Endothelial cell of umbilical vein (primary cell): ENCODE results near the gene SIPA1L3. TPM values are rescaled to one million over a fixed set of nuclear protein-coding genes. Genes with fewer than 3 reads are reported as not detected.

Experiments used
- BruUV-seq: library from RNA; stranded (reverse); fragments of 400-500 nt; replicated peaks from 2 replicates; lab custom pipeline; 2021; lab: Mats Ljungman, UMichigan
- CTCF ChIA-PET: fragments of 300-600, 350-600 bp; sonication (Branson Sonifier 250); formaldehyde crosslinking; loops from one replicate; lab custom pipeline; 2021; ENCODE audit warnings: antibody characterized with exemption, inconsistent platforms; lab: Charles Lee
- POLR2A ChIA-PET: fragments of 300-600, 350-600 bp; sonication (Branson Sonifier 250); formaldehyde crosslinking; loops from one replicate; lab custom pipeline; 2021; ENCODE audit warnings: antibody characterized with exemption, inconsistent platforms; lab: Charles Lee
- DNase-seq: peaks from one replicate; pipeline ENCODE4 v3.0.0-alpha.2; 2011; ENCODE audit warnings: low read depth, low spot score
- FAIRE-seq: peaks from 2 replicates; lab custom pipeline; 2011; peaks lifted over from hg19 to GRCh38; lab: Jason Lieb, UNC
- H2AFZ ChIP-seq: 2 replicates; pipeline ENCODE4 v1.6.0; 2012; ENCODE audit warnings: low read depth, low read length, control low read depth, inconsistent platforms
- H3K27ac ChIP-seq: 2 replicates; pipeline ENCODE4 v1.5.1; 2011; ENCODE audit warnings: low read depth, mild to moderate bottlenecking, control low read depth, low read length, moderate library complexity; ENCODE audit not compliant: insufficient read depth
- H3K27me3 ChIP-seq, 2 experiments: 2 replicates each; pipeline versions ENCODE4 v1.6.0 to v1.6.1; 2011; ENCODE audit warnings: low read length in 2 of 2, mixed read lengths in 1 of 2; ENCODE audit not compliant: control insufficient read depth in 2 of 2, insufficient read depth in 2 of 2
- H3K36me3 ChIP-seq, 2 experiments: 2 replicates in 1 of 2; 3 replicates in 1 of 2; pipeline ENCODE4 v1.5.1; 2011; ENCODE audit warnings: low read length in 2 of 2, mild to moderate bottlenecking in 1 of 2, moderate library complexity in 1 of 2; ENCODE audit not compliant: control insufficient read depth in 2 of 2, insufficient read depth in 2 of 2; ENCODE audit errors: extremely low read depth in 1 of 2
- H3K4me1 ChIP-seq: 3 replicates; pipeline ENCODE4 v1.5.1; 2011; ENCODE audit warnings: mild to moderate bottlenecking, low read length; ENCODE audit not compliant: control insufficient read depth, insufficient read depth; ENCODE audit errors: extremely low read depth
- H3K4me2 ChIP-seq: 2 replicates; pipeline ENCODE4 v1.6.1; 2011; ENCODE audit warnings: low read length, control low read depth, mixed read lengths; ENCODE audit not compliant: insufficient read depth
- H3K4me3 ChIP-seq, 3 experiments: fragments of 200-600 bp in 1 of 3; sonication (generic), shearing (Covaris generic) in 1 of 3; replicated peaks in 1 of 3; 2 replicates each; pipeline ENCODE4 v1.5.1; 2011 to 2016; ENCODE audit warnings: control low read depth in 3 of 3, low read length in 3 of 3, mild to moderate bottlenecking in 2 of 3, inconsistent platforms in 1 of 3, low read depth in 1 of 3, moderate library complexity in 1 of 3; ENCODE audit not compliant: insufficient read depth in 1 of 3
- H3K79me2 ChIP-seq: 2 replicates; pipeline ENCODE4 v1.6.0; 2012; ENCODE audit warnings: low read length, inconsistent platforms; ENCODE audit not compliant: control insufficient read depth, insufficient read depth
- H3K9ac ChIP-seq: replicated peaks from 2 replicates; pipeline ENCODE3; 2011; ENCODE audit warnings: low read length, control low read depth; ENCODE audit not compliant: insufficient read depth; ENCODE audit errors: extremely low read depth
- H3K9me1 ChIP-seq: replicated peaks from 3 replicates; pipeline ENCODE4 v1.6.0; 2011; ENCODE audit warnings: mild to moderate bottlenecking, low read length; ENCODE audit not compliant: control insufficient read depth, insufficient read depth; ENCODE audit errors: extremely low read depth
- H3K9me3 ChIP-seq: replicated peaks from 2 replicates; pipeline ENCODE4 v1.5.1; 2012; ENCODE audit warnings: low read length, inconsistent platforms; ENCODE audit not compliant: control insufficient read depth, insufficient read depth
- H4K20me1 ChIP-seq: replicated peaks from 2 replicates; pipeline ENCODE3; 2011; ENCODE audit warnings: mild to moderate bottlenecking, low read length; ENCODE audit not compliant: control insufficient read depth, insufficient read depth; ENCODE audit errors: extremely low read depth
- CTCF ChIP-seq, 2 donors: IDR thresholded peaks; 1 replicate in 1 of 2; 2 replicates in 1 of 2; pipeline ENCODE4 v1.5.1; 2011; ENCODE audit warnings: low read length in 2 of 2, mild to moderate bottlenecking in 2 of 2, moderate library complexity in 2 of 2, control low read depth in 1 of 2, inconsistent platforms in 1 of 2, low read depth in 1 of 2; ENCODE audit not compliant: insufficient read depth in 1 of 2; ENCODE audit errors: extremely low read depth in 1 of 2
- EZH2 ChIP-seq: IDR thresholded peaks from 2 replicates; pipeline ENCODE4 v1.6.1; 2012; ENCODE audit warnings: borderline replicate concordance, low read depth, mild to moderate bottlenecking, moderate library complexity, low read length, inconsistent platforms; ENCODE audit not compliant: severe bottlenecking
- FOS ChIP-seq: IDR thresholded peaks from 2 replicates; pipeline ENCODE4 v1.6.1; 2011; ENCODE audit warnings: mild to moderate bottlenecking, low read length, moderate library complexity, borderline replicate concordance; ENCODE audit not compliant: insufficient read depth
- GATA2 ChIP-seq: IDR thresholded peaks from 2 replicates; pipeline ENCODE4 v1.7.0; 2011; ENCODE audit warnings: low read depth, mild to moderate bottlenecking, moderate library complexity, mixed read lengths, low read length; ENCODE audit not compliant: insufficient read length, insufficient read depth
- JUN ChIP-seq: IDR thresholded peaks from 2 replicates; pipeline ENCODE4 v1.6.1; 2011; ENCODE audit warnings: borderline replicate concordance, low read depth; ENCODE audit not compliant: insufficient read length, insufficient read depth
- MAX ChIP-seq: IDR thresholded peaks from 2 replicates; pipeline ENCODE4 v1.6.1; 2011; ENCODE audit not compliant: insufficient read depth, insufficient read length
- MYC ChIP-seq: IDR thresholded peaks from one replicate; pipeline ENCODE4 v1.6.1; 2011; ENCODE audit warnings: mild to moderate bottlenecking, low read depth, low read length
- POLR2A ChIP-seq: IDR thresholded peaks from 2 replicates; pipeline ENCODE4 v1.6.1; 2012; ENCODE audit warnings: low read depth, mild to moderate bottlenecking, control low read depth, low read length
- POLR2AphosphoS5 ChIP-seq: IDR thresholded peaks from 2 replicates; pipeline ENCODE4 v1.6.1; 2012; ENCODE audit warnings: low read depth, mild to moderate bottlenecking, control low read depth, low read length, moderate library complexity; ENCODE audit not compliant: insufficient read depth
- dilution Hi-C: fragments of 300-500 bp; cut with MboI; formaldehyde crosslinking; loops from one replicate; pipeline ENCODE4 v1.15.0; 2019; ENCODE audit warnings: low sequenced_read_pairs; ENCODE audit not compliant: extremely low pct_ligation_motif_present
- intact Hi-C: fragments of 100-400 bp; cut with micrococcal nuclease; formaldehyde crosslinking; loops from one replicate; pipeline ENCODE4 v1.10.0; 2022
- polyA plus RNA-seq, 4 experiments: library from polyadenylated mRNA; depleted of rRNA in 3 of 4; stranded (reverse) in 3 of 4; unstranded in 1 of 4; fragments of >200 nt; gene quantifications; 2 replicates each; pipeline versions ENCODE4 v1.2.1 to v1.2.3, GENCODE V29; 2011 to 2012; ENCODE audit warnings: missing spikeins in 1 of 4
- total RNA-seq: library from RNA; stranded (reverse); gene quantifications from 2 replicates; pipeline ENCODE4 v1.2.3, GENCODE V29; 2021

The SIPA1L3 gene
- total and polyA plus RNA-seq, 2 donors (not counting 3 experiments of a cell fraction or from before 2014, with no cell fraction given), result 14.2 to 47.2 TPM

GRCh38 chr19:37935341-37935740 is 28.3 kb downstream of the SIPA1L3 start:
- no peaks in the 10 kb centered on the region for H4K20me1 ChIP-seq
- no peaks in the 10 kb centered on the region for H3K9me3 ChIP-seq
- H3K4me1 ChIP-seq, result peaks cover 13% of the 10 kb centered on the region
- intact Hi-C loops, result no loop called here
- H3K79me2 ChIP-seq, result peaks cover 58% of the 10 kb centered on the region
- FAIRE-seq (no peak), DNase-seq (no peak)
- H3K36me3 ChIP-seq, result no peaks in the 10 kb centered on the region
- H3K9me1 ChIP-seq, result no peaks in the 10 kb centered on the region
- ChIA-PET CTCF (no interaction called here), POLR2A (no interaction called here)
- H3K4me2 ChIP-seq, result no peak overlapping the region
- dilution Hi-C loops, result no loop called here
- no peak overlapping the region for H3K27ac ChIP-seq
- no peak overlapping the region for H2AFZ ChIP-seq
- no peak overlapping the region for H3K9ac ChIP-seq
- BruUV-seq, result no TSS peak
- no peak overlapping the region for H3K4me3 ChIP-seq
- no peak for TF ChIP-seq MAX
- no peak for TF ChIP-seq EZH2
- TF ChIP-seq POLR2AphosphoS5, result no peak
- no peak for TF ChIP-seq JUN
- no peak for TF ChIP-seq MYC
- TF ChIP-seq GATA2, result no peak
- TF ChIP-seq POLR2A, result no peak
- no peak for TF ChIP-seq FOS
- no peak for TF ChIP-seq CTCF (IDR thresholded peaks at IDR 0.05; ENCODE audit: extremely low read depth in 1 of 2, insufficient read depth in 1 of 2, low read depth in 1 of 2, low read length in 2 of 2)
- no peaks in the 10 kb centered on the region for H3K27me3 ChIP-seq
